ENCODE results near the gene SLC30A2.

- TF ChIP-seq KDM1A (IDR thresholded peaks at IDR 0.05; ENCODE audit: low read depth) (no peak), JUNB (IDR thresholded peaks at IDR 0.05) (no peak), POLR2A (IDR thresholded peaks at IDR 0.05; ENCODE audit: low read length) (no peak), ZSCAN20 (CRISPR knock-in tag; IDR thresholded peaks at IDR 0.05) (no peak), ZC3H11A (IDR thresholded peaks at IDR 0.05) (no peak), HMGXB4 (CRISPR knock-in tag; IDR thresholded peaks at IDR 0.05; ENCODE audit: borderline replicate concordance) (no peak), E2F6 (IDR thresholded peaks at IDR 0.05; ENCODE audit: borderline replicate concordance, low read depth) (no peak), SREBF2 (IDR thresholded peaks at IDR 0.05) (no peak), ESRRA (IDR thresholded peaks at IDR 0.05; ENCODE audit: borderline replicate concordance, low read length) (no peak), MAX (IDR thresholded peaks at IDR 0.05) (no peak)
- TF ChIP-seq, protein P1, sequence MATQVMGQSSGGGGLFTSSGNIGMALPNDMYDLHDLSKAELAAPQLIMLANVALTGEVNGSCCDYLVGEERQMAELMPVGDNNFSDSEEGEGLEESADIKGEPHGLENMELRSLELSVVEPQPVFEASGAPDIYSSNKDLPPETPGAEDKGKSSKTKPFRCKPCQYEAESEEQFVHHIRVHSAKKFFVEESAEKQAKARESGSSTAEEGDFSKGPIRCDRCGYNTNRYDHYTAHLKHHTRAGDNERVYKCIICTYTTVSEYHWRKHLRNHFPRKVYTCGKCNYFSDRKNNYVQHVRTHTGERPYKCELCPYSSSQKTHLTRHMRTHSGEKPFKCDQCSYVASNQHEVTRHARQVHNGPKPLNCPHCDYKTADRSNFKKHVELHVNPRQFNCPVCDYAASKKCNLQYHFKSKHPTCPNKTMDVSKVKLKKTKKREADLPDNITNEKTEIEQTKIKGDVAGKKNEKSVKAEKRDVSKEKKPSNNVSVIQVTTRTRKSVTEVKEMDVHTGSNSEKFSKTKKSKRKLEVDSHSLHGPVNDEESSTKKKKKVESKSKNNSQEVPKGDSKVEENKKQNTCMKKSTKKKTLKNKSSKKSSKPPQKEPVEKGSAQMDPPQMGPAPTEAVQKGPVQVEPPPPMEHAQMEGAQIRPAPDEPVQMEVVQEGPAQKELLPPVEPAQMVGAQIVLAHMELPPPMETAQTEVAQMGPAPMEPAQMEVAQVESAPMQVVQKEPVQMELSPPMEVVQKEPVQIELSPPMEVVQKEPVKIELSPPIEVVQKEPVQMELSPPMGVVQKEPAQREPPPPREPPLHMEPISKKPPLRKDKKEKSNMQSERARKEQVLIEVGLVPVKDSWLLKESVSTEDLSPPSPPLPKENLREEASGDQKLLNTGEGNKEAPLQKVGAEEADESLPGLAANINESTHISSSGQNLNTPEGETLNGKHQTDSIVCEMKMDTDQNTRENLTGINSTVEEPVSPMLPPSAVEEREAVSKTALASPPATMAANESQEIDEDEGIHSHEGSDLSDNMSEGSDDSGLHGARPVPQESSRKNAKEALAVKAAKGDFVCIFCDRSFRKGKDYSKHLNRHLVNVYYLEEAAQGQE (IDR thresholded peaks at IDR 0.05), result no peak
- TF ChIP-seq, protein P2, sequence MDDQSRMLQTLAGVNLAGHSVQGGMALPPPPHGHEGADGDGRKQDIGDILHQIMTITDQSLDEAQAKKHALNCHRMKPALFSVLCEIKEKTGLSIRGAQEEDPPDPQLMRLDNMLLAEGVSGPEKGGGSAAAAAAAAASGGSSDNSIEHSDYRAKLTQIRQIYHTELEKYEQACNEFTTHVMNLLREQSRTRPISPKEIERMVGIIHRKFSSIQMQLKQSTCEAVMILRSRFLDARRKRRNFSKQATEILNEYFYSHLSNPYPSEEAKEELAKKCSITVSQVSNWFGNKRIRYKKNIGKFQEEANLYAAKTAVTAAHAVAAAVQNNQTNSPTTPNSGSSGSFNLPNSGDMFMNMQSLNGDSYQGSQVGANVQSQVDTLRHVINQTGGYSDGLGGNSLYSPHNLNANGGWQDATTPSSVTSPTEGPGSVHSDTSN (IDR thresholded peaks at IDR 0.05), result no peak
- TF ChIP-seq, protein P3, sequence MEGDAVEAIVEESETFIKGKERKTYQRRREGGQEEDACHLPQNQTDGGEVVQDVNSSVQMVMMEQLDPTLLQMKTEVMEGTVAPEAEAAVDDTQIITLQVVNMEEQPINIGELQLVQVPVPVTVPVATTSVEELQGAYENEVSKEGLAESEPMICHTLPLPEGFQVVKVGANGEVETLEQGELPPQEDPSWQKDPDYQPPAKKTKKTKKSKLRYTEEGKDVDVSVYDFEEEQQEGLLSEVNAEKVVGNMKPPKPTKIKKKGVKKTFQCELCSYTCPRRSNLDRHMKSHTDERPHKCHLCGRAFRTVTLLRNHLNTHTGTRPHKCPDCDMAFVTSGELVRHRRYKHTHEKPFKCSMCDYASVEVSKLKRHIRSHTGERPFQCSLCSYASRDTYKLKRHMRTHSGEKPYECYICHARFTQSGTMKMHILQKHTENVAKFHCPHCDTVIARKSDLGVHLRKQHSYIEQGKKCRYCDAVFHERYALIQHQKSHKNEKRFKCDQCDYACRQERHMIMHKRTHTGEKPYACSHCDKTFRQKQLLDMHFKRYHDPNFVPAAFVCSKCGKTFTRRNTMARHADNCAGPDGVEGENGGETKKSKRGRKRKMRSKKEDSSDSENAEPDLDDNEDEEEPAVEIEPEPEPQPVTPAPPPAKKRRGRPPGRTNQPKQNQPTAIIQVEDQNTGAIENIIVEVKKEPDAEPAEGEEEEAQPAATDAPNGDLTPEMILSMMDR (IDR thresholded peaks at IDR 0.05), result no peak
Observed at GRCh38 chr1:26032656-26033357, 13.1 kb downstream of the SLC30A2 start.
